Measurements from ENCODE around the gene HIRA. TPM values are rescaled to one million over a fixed set of nuclear protein-coding genes. Genes with fewer than 3 reads are reported as not detected.

The HIRA gene
- total and polyA plus RNA-seq, 2 experiments from 2014 or later, result 9.4 to 58.3 TPM

DNA sequence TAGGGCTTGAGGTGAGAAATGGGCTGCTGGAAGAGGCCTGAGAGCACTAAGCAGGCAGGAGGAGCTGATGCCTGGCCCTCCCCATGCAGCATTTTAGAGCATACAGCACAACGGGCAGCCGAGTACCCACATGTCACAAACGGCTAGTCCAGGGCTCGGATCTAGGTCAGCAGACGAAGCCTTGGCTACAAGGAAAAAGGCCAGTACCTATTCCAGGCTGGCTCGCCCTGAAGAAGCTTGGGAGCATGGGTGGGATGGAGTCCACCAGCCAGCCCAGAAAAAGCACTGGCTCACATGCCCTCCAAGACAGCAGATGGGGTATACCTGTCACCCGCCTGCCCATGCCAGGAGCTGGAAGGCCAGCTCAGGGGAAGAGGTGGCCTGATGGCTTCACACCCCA is 37.9 kb upstream of the HIRA start:
- H3K9me3 Mint-ChIP-seq, result no peaks in the 10 kb centered on the region
- Histone ChIP-seq H3K4me2 (no peak overlapping the region), H4K20me1 (replicated peaks; ENCODE audit: insufficient read depth) (peaks cover 11% of the 10 kb centered on the region), H3K4me3 (no peak overlapping the region), H2AFZ (no peak overlapping the region), H3K27ac (ENCODE audit: low read depth) (no peak overlapping the region), H3K4me1 (ENCODE audit: insufficient read depth) (no peaks in the 10 kb centered on the region), H3K79me2 (replicated peaks; ENCODE audit: insufficient read depth) (peaks cover 13% of the 10 kb centered on the region), H3F3A (replicated peaks; ENCODE audit: low read depth) (no peaks in the 10 kb centered on the region), H3K27me3 (ENCODE audit: insufficient read depth) (no peaks in the 10 kb centered on the region), H3K9me2 (ENCODE audit: insufficient read depth) (no peaks in the 10 kb centered on the region), H3K36me3 (ENCODE audit: insufficient read depth) (peaks cover 39% of the 10 kb centered on the region)
- H3K27ac Mint-ChIP-seq, result no peak overlapping the region
- H3K4me1 Mint-ChIP-seq, result no peaks in the 10 kb centered on the region
- no peak overlapping the region for H3K4me3 Mint-ChIP-seq
- ATAC-seq, result no peak
- H3K36me3 Mint-ChIP-seq (ENCODE audit: low read depth), result peaks cover 86% of the 10 kb centered on the region
- no peak for DNase-seq (ENCODE audit: low spot score)
- no peaks in the 10 kb centered on the region for H3K27me3 Mint-ChIP-seq (ENCODE audit: insufficient read depth, low read depth, poor library complexity)
- TF ChIP-seq, protein P1, sequence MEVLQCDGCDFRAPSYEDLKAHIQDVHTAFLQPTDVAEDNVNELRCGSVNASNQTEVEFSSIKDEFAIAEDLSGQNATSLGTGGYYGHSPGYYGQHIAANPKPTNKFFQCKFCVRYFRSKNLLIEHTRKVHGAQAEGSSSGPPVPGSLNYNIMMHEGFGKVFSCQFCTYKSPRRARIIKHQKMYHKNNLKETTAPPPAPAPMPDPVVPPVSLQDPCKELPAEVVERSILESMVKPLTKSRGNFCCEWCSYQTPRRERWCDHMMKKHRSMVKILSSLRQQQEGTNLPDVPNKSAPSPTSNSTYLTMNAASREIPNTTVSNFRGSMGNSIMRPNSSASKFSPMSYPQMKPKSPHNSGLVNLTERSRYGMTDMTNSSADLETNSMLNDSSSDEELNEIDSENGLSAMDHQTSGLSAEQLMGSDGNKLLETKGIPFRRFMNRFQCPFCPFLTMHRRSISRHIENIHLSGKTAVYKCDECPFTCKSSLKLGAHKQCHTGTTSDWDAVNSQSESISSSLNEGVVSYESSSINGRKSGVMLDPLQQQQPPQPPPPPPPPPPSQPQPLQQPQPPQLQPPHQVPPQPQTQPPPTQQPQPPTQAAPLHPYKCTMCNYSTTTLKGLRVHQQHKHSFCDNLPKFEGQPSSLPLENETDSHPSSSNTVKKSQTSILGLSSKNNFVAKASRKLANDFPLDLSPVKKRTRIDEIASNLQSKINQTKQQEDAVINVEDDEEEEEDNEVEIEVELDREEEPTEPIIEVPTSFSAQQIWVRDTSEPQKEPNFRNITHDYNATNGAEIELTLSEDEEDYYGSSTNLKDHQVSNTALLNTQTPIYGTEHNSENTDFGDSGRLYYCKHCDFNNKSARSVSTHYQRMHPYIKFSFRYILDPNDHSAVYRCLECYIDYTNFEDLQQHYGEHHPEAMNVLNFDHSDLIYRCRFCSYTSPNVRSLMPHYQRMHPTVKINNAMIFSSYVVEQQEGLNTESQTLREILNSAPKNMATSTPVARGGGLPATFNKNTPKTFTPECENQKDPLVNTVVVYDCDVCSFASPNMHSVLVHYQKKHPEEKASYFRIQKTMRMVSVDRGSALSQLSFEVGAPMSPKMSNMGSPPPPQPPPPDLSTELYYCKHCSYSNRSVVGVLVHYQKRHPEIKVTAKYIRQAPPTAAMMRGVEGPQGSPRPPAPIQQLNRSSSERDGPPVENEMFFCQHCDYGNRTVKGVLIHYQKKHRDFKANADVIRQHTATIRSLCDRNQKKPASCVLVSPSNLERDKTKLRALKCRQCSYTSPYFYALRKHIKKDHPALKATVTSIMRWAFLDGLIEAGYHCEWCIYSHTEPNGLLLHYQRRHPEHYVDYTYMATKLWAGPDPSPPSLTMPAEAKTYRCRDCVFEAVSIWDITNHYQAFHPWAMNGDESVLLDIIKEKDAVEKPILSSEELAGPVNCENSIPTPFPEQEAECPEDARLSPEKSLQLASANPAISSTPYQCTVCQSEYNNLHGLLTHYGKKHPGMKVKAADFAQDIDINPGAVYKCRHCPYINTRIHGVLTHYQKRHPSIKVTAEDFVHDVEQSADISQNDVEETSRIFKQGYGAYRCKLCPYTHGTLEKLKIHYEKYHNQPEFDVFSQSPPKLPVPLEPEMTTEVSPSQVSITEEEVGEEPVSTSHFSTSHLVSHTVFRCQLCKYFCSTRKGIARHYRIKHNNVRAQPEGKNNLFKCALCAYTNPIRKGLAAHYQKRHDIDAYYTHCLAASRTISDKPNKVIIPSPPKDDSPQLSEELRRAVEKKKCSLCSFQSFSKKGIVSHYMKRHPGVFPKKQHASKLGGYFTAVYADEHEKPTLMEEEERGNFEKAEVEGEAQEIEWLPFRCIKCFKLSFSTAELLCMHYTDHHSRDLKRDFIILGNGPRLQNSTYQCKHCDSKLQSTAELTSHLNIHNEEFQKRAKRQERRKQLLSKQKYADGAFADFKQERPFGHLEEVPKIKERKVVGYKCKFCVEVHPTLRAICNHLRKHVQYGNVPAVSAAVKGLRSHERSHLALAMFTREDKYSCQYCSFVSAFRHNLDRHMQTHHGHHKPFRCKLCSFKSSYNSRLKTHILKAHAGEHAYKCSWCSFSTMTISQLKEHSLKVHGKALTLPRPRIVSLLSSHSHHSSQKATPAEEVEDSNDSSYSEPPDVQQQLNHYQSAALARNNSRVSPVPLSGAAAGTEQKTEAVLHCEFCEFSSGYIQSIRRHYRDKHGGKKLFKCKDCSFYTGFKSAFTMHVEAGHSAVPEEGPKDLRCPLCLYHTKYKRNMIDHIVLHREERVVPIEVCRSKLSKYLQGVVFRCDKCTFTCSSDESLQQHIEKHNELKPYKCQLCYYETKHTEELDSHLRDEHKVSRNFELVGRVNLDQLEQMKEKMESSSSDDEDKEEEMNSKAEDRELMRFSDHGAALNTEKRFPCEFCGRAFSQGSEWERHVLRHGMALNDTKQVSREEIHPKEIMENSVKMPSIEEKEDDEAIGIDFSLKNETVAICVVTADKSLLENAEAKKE (CRISPR knock-in tag; IDR thresholded peaks at IDR 0.05), result no peak
- no peak for TF ChIP-seq ZNF331 (CRISPR knock-in tag; IDR thresholded peaks at IDR 0.05; ENCODE audit: low read depth)
- TF ChIP-seq, protein P2, sequence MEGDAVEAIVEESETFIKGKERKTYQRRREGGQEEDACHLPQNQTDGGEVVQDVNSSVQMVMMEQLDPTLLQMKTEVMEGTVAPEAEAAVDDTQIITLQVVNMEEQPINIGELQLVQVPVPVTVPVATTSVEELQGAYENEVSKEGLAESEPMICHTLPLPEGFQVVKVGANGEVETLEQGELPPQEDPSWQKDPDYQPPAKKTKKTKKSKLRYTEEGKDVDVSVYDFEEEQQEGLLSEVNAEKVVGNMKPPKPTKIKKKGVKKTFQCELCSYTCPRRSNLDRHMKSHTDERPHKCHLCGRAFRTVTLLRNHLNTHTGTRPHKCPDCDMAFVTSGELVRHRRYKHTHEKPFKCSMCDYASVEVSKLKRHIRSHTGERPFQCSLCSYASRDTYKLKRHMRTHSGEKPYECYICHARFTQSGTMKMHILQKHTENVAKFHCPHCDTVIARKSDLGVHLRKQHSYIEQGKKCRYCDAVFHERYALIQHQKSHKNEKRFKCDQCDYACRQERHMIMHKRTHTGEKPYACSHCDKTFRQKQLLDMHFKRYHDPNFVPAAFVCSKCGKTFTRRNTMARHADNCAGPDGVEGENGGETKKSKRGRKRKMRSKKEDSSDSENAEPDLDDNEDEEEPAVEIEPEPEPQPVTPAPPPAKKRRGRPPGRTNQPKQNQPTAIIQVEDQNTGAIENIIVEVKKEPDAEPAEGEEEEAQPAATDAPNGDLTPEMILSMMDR (conservative IDR thresholded peaks at IDR 0.05; ENCODE audit: low read depth in 2 of 2), result no peak
- no peak for TF ChIP-seq EZH2phosphoT487 (IDR thresholded peaks at IDR 0.05; ENCODE audit: unreplicated experiment)
- no peak for TF ChIP-seq ZNF114 (CRISPR knock-in tag; IDR thresholded peaks at IDR 0.05)
- TF ChIP-seq NANOG (IDR thresholded peaks at IDR 0.05; ENCODE audit: borderline replicate concordance), result no peak
- TF ChIP-seq, protein P3, sequence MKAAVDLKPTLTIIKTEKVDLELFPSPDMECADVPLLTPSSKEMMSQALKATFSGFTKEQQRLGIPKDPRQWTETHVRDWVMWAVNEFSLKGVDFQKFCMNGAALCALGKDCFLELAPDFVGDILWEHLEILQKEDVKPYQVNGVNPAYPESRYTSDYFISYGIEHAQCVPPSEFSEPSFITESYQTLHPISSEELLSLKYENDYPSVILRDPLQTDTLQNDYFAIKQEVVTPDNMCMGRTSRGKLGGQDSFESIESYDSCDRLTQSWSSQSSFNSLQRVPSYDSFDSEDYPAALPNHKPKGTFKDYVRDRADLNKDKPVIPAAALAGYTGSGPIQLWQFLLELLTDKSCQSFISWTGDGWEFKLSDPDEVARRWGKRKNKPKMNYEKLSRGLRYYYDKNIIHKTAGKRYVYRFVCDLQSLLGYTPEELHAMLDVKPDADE (IDR thresholded peaks at IDR 0.05), result no peak
- TF ChIP-seq, protein P4, sequence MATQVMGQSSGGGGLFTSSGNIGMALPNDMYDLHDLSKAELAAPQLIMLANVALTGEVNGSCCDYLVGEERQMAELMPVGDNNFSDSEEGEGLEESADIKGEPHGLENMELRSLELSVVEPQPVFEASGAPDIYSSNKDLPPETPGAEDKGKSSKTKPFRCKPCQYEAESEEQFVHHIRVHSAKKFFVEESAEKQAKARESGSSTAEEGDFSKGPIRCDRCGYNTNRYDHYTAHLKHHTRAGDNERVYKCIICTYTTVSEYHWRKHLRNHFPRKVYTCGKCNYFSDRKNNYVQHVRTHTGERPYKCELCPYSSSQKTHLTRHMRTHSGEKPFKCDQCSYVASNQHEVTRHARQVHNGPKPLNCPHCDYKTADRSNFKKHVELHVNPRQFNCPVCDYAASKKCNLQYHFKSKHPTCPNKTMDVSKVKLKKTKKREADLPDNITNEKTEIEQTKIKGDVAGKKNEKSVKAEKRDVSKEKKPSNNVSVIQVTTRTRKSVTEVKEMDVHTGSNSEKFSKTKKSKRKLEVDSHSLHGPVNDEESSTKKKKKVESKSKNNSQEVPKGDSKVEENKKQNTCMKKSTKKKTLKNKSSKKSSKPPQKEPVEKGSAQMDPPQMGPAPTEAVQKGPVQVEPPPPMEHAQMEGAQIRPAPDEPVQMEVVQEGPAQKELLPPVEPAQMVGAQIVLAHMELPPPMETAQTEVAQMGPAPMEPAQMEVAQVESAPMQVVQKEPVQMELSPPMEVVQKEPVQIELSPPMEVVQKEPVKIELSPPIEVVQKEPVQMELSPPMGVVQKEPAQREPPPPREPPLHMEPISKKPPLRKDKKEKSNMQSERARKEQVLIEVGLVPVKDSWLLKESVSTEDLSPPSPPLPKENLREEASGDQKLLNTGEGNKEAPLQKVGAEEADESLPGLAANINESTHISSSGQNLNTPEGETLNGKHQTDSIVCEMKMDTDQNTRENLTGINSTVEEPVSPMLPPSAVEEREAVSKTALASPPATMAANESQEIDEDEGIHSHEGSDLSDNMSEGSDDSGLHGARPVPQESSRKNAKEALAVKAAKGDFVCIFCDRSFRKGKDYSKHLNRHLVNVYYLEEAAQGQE (IDR thresholded peaks at IDR 0.05; ENCODE audit: unreplicated experiment), result no peak
- no peak for TF ChIP-seq STAT1 (IDR thresholded peaks at IDR 0.05; ENCODE audit: unreplicated experiment)
- TF ChIP-seq POLR2AphosphoS5 (IDR thresholded peaks at IDR 0.05; ENCODE audit: low read depth), result no peak
- no peak for TF ChIP-seq CREB1 (CRISPR knock-in tag; IDR thresholded peaks at IDR 0.05; ENCODE audit: low read depth)
- no peak for TF ChIP-seq EZH2 (IDR thresholded peaks at IDR 0.05; ENCODE audit: low read depth, unreplicated experiment)
- TF ChIP-seq JUNB (IDR thresholded peaks at IDR 0.05; ENCODE audit: unreplicated experiment), result no peak
